GM19099 (cell line): ENCODE data around the gene TMEM88.

ENCODE experiments used
- POLR2A ChIP-seq: IDR thresholded peaks from 3 replicates; pipeline ENCODE4 v1.6.1; 2011; ENCODE audit warnings: low read depth; ENCODE audit not compliant: insufficient read length; ENCODE audit errors: extremely low read depth

The TMEM88 gene

GRCh38 chr17:7837408-7838088, 17.3 kb upstream of the TMEM88 start:
- peak; percentile 27 for TF ChIP-seq POLR2A

GRCh38 chr17:7838090-7839075, 16.5 kb upstream of the TMEM88 start:
- TF ChIP-seq POLR2A = no peak

DNA sequence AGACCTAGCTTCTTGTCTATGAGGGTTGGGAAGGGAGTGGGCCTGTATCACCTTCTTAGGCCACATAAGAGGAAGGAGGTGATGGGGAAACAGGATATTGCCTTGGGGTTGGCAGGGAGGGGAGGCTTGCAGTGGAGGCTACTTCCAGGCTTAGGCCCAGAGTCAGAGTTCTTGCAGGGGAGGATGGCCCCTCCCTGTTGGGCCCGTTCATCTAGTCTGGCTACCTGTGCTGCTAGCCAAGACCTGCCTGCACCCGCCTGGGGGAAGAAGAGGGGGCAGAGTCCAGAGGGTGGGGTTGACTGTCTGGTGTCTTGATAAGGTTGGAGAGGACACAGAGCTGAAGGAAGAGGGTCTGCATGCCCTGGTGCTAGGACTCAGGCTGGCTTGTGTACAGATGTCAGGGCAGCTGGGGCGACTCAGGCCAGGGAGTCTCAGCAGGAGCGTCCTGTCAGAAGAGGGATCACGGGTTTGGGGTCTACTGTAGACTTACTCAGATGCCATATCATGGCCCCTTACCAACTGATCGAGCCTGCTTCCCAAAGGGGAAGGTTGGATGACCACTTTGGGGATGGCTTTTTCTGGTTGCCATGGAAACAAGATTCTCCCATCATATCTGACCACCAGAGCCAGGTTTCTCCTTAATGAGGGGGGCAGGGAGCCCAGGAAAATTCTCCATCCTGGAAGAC, 15.5 kb upstream of the TMEM88 start:
- no peak for TF ChIP-seq POLR2A

GRCh38 chr17:7839876-7840261, 15.0 kb upstream of the TMEM88 start:
- TF ChIP-seq POLR2A = no peak

DNA sequence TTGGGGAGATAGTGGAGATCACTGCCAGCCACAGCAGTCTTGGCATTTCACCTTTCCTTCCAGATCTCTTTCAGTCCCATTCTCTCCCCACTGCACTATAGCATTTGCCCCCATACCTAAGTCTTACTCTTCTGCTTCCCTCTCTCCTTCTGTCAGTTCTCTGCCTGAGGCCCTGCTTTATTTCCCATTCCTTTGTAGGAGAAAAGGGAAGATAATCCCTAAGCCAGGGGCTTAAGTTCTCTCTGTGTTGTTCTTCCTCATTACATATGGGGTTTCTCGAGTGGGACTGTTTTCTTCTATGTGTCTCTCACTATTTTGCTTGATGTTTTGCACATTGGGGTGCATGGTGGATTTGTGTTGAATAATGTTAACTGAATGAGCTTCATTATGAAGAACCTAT, 14.4 kb upstream of the TMEM88 start:
- TF ChIP-seq POLR2A = no peak

- no peak for TF ChIP-seq POLR2A
These were observed 14.0 kb upstream of the TMEM88 start for GRCh38 chr17:7840875-7841274.

- TF ChIP-seq POLR2A = peak; percentile 25
These were observed 13.4 kb upstream of the TMEM88 start for GRCh38 chr17:7841396-7841914.

DNA sequence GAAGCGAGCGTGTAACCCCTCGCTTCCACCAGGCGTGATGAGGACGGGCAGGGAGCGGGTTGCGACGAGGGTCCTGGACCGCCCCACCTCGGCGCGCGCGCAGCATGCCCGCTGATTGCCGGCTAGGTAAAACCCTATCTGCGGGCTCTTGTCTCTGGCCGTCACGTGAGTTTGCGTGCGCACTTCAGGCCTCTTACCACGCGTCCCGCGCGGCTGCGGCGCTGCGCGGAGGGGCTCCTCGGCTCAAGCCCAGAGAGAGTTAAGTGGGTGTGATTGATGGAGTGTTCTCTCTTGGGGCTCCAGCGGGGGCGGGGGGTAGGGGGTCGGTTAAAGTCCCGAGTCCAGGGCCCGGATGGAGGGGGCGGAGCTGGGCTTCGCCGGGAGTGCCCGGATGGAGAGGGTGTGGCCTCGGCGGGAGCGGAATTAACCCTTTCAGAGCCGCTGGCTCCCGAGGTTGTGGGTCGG, 12.9 kb upstream of the TMEM88 start:
- TF ChIP-seq POLR2A = no peak

GRCh38 chr17:7842380-7843256, 12.2 kb upstream of the TMEM88 start:
- peak; percentile 78 for TF ChIP-seq POLR2A

GRCh38 chr17:7843257-7843535, 11.7 kb upstream of the TMEM88 start:
- TF ChIP-seq POLR2A = no peak

- peak; percentile 62 for TF ChIP-seq POLR2A
These were observed 11.2 kb upstream of the TMEM88 start for GRCh38 chr17:7843536-7844291.

- peak; percentile 36 for TF ChIP-seq POLR2A
These were observed 10.3 kb upstream of the TMEM88 start for GRCh38 chr17:7844292-7845154.
